Panc1 (cell line): Measurements from ENCODE around the gene GABARAP.

Source experiments
- CTCF ChIP-seq: fragments of 450-650 bp; IDR thresholded peaks from 2 replicates; pipeline ENCODE4 v1.5.1; 2017; ENCODE audit warnings: mild to moderate bottlenecking
- REST ChIP-seq, 2 experiments: IDR thresholded peaks; 2 replicates each; pipeline ENCODE4 v1.6.1; 2011 to 2012; ENCODE audit warnings: low read depth in 2 of 2, control low read depth in 1 of 2, low read length in 1 of 2, mild to moderate bottlenecking in 1 of 2, moderate library complexity in 1 of 2; ENCODE audit not compliant: insufficient read depth in 1 of 2

GRCh38 chr17:7237266-7237760 is 4.9 kb downstream of the GABARAP start:
- no peak for TF ChIP-seq REST (IDR thresholded peaks at IDR 0.05; ENCODE audit: insufficient read depth in 1 of 2, low read depth in 2 of 2, low read length in 1 of 2)
- TF ChIP-seq CTCF = no peak
